IPS-NIHi11 (cell line): ENCODE results near the gene CRYAA.
"Not testable (repeated sequence)": the region's sequence is repeated elsewhere in the genome, so short reads cannot be mapped to it uniquely, and the experiment has no call there.

Experiments
- DNase-seq: peaks from one replicate; pipeline ENCODE4 v3.0.0; 2012; ENCODE audit warnings: mixed read lengths, low spot score

Gene CRYAA

DNA sequence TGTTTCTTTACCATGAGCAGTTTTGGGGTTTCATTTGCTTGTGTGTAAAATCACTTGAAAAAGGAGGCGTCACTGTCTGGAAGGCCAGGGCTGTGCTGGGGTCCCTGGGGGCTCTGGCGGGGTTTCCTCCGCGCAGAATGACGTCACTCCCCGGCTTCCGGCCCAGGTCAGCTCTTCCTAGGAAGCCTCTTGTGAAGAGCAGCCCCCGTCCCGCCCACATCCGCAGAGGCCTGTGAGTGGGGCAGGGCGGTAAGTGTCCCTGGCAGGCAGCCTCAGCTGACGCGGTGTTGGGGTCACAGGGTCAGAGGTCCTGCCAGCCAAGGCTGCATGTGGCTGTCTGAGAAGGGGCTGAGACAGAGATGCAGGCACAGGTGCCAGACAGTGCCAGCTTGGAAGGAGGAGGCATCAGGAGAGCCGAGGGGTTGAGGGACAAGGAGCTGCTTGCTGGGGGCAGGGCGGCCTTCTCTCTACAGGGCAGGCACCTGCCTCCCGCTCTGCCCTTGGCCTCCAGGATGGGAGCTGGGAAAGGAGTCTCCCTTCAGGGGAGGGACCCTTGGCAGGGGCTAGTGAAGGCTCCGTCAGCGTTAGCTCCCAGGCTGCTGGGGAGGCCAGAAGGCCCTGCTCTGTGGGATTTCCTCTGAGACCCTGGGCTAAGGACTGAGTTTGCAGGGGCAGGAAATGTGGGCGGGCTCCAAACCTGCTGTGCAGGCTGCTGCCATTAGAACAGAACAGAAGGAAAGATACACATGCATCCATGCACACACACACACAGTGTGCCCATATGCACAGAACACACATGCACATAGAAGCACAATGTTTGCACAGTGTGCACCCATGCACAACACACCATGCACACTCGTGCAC is 8.5 kb downstream of the CRYAA start:
- DNase-seq, result not testable (repeated sequence)

- DNase-seq, result not testable (repeated sequence)
Observed at GRCh38 chr21:43178175-43178826, 9.5 kb downstream of the CRYAA start.

DNA sequence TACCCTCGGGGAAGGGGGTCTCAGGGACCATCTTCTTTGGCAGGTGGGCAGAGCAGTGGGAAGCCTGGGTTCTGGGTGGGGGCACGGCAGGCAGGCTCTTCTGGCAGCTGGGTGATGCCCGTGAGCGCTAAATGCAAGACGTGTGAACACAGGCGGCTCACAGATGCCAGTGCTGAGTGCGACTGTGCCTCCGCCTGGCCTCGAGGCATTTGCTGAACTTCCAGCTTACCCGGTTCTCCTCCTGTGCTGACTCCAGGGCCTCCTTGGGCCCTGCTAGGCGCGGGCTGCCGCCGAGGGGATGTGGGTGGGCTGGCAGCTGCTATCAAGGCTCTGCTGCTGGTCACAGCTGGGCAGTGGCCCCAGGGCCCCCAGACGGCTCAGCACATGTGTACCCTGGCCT is 12.2 kb downstream of the CRYAA start:
- DNase-seq, result not testable (repeated sequence)

- not testable (repeated sequence) for DNase-seq
Observed at GRCh38 chr21:43187268-43187667, 18.5 kb downstream of the CRYAA start.

DNA sequence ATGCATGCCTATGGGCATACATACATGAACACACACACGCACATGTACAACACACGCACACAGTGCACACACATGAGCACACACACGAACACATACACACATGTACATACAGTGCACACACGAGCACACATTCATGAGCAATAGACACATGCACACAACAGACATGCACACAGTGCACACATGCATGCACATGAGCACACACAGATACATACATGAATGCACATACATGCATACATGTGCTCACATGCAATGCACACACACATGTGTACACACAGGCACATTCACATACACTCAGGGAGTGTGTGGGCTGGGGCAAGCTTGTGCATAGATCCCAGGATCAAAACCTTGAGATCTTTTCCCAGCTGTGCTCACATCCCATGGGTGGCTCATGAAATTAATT is 18.9 kb downstream of the CRYAA start:
- no peak for DNase-seq

- DNase-seq, result no peak
Observed at GRCh38 chr21:43188181-43188580, 19.4 kb downstream of the CRYAA start.

DNA sequence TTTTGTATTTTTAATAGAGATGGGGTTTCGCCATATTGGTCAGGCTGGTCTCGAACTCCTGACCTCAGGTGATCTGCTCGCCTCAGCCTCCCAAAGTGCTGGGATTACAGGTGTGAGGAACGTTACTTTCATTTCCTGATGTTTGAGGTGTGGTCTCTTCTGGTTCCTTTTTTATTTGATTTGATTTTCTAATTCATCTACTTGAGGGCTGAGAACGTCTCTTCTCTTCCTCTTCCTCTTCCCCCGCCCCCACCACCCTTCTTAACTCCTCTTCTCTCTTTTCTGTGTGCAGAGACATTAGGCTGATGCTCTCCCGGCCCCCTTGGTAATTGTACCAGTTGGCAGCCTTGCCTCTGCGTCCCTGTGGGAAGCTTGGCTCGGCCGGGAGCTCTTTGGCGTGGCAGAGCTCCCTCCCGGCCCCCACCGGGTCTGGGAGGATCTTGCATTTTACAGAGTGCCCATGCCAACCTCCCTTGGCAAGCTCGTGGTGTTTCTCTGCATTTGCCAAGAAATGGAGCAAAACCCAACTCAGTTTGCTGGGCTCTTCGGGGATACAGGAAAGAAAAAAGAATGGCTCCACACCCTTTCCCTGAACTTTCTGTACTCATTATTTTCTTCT is 19.9 kb downstream of the CRYAA start:
- no peak for DNase-seq

- DNase-seq, result no peak
Observed at GRCh38 chr21:43189936-43190335, 21.1 kb downstream of the CRYAA start.

GRCh38 chr21:43190544-43190943 is 21.7 kb downstream of the CRYAA start:
- no peak for DNase-seq

GRCh38 chr21:43190951-43191350 is 22.1 kb downstream of the CRYAA start:
- no peak for DNase-seq

GRCh38 chr21:43191521-43191920 is 22.7 kb downstream of the CRYAA start:
- DNase-seq, result no peak

DNA sequence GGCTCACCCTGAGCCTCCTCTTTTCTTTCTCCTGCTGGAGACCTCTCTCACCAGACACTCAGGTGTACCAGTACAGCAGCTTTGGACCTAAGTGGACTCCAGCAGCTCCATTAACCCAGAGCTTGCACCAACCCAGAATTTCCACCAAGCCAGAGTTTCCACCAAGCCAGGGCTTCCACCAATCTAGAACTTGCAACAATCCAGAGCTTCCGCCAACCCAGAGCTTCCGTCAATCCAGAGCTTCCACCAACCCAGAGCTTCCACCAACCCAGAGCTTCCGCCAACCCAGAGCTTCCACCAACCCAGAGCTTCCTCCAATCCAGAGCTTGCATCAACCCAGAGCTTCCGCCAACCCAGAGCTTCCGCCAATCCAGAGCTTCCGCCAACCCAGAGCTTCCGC is 23.2 kb downstream of the CRYAA start:
- DNase-seq, result no peak

DNA sequence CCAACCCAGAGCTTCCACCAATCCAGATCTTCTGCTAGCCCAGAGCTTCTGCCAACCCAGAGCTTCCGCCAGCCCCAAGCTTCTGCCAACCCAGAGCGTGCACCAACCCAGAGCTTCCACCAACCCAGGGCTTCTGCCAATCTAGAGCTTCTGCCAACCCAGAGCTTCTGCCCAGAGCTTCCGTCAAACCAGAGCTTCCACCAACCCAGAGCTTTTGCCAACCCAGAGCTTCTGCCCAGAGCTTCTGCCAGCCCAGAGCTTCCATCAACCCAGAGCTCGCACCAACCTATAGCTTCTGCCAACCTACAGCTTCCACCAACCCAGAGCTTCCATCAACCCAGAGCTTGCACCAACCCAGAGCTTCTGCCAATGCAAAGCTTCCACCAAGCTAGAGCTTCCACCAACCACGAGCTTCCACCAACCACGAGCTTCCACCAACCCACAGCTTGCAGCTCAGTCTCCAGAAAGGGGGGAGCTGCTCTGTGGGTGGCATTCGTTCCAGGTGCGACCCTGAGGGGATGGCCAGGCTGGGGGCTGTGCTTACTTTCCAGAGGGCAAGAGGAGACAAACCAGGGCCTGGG is 23.8 kb downstream of the CRYAA start:
- DNase-seq, result no peak

GRCh38 chr21:43193088-43193650 is 24.4 kb downstream of the CRYAA start:
- DNase-seq, result no peak

DNA sequence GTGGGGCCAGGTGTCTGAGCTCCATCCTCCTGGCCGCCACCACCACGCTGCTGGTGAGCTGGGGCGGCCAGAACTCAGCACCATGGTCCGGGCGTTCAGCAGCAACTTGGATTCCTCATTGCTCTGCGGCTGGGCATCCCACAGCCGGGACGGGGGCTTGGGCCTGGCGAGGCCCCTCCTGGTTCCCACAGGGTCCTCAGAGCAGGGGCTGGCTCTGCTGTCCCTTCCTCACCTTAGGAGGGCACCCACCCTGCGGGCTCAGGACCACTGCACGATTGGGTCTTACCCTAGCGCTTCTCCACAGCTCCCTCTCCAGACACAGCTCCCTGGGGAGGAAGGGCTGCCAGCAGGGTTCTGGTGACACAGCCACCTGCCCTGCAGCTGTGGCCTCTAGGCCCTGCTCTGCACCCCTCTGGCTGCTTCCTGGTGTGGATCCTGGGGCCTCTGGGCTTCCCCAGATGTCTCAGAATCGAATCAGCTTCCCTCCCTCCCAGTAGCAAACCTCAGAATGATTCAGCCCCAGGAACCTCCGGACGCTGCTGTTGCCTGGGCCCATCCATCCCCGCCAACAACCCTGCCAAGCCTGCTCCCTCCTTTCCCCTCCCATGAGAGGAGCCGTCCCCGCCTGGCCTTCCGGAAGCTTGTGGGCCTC is 25.0 kb downstream of the CRYAA start:
- DNase-seq, result no peak

DNA sequence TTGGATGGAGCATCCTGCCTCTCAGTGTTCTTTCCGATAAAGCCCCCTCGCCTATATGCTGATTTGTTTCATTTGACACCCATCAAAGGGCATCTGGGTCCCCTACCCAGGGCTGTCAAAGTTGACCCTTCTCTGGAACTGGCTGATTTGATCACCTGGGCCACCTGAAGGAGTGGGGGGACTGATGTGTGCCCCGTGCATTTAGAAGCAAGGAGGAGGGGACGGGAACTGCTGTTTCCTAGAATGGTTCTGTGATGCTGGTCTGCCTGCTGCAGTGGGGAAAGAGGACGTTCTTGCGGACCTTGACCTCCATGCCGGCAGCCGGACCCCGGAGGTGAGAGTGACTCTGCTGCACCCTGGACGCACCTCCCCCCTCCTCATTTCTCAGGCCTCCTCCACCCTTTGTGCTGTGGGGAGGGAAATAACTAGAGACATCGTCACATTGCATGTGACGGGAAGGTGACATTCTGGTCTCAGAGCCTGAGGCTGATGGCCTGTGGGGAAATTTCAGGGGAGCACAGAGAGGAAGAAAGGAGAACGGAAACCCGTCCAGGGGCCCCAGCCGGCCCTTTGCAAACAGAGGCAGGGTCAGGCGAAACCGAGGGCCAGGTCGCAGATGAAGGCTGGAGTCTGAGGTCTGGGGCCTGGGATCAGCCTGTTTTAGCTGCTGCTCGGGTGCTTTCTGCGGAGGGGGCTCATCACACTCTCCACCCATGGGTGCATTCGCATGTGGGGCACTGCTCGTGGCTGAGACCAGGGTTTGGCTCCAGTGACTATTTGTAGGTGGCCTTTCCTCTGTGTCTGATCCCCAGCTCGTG is 25.7 kb downstream of the CRYAA start:
- no peak for DNase-seq

GRCh38 chr21:43195121-43196021 is 26.6 kb downstream of the CRYAA start:
- DNase-seq, result no peak

DNA sequence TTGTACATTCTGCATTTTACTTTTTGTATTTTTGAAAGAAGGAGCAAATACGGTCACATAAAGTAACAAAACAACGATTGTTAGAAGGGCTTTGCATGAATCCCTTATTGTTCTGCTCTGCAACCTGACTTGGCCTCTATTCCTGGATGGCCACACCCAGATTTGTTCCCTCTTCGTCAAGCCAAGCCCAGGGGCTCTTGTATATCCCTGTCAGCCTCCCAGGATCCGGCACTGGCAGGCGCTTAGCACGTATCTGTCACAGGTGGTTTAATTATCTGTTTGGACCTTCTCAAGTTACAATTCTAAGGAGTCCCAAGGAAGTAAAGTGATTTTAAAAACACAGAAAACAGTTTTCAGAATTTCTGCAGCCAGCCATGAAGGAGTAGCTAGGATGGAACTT is 28.0 kb downstream of the CRYAA start:
- no peak for DNase-seq

- no peak for DNase-seq
Observed at GRCh38 chr21:43198376-43198775, 29.6 kb downstream of the CRYAA start.

DNA sequence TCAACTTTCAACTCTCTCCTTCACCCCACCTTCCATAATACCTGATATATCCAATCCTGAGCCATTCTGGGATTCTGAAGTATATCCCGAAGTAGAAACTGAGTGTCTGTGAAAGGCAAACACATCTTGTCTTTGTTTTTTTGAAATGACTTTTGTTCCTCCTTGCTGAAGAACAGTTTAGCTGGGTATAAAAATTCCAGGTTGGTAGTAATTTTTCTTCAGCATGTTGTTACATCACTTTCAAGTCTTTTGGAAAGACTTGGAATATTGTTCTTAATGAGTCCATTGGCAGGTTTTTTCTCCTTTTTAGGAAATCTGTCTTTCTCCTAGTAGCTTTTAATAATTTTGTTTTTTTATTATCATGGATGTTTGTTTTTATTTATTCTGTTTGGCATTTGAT is 32.7 kb downstream of the CRYAA start:
- no peak for DNase-seq
